Calu3 (cell line): ENCODE results near the gene HSBP1L1. TPM values are rescaled to one million over a fixed set of nuclear protein-coding genes. Genes with fewer than 3 reads are reported as not detected.

Experiments used
- BruUV-seq: library from RNA; stranded (reverse); fragments of 400-500 nt; replicated peaks from 2 replicates; lab custom pipeline; 2021; lab: Mats Ljungman, UMichigan
- CTCF ChIA-PET: fragments of 300-600 bp; sonication (Branson Sonifier 250); formaldehyde crosslinking; loops from one replicate; lab custom pipeline; 2022; ENCODE audit warnings: antibody characterized with exemption; lab: Charles Lee
- DNase-seq: peaks from one replicate; pipeline ENCODE4 v3.0.0; 2022
- H3K27ac Mint-ChIP-seq: one replicate; pipeline ENCODE4 v1.8.0; 2022; ENCODE audit warnings: mixed read lengths; ENCODE audit not compliant: unreplicated experiment
- H3K27me3 Mint-ChIP-seq: one replicate; pipeline ENCODE4 v1.8.0; 2022; ENCODE audit warnings: mixed read lengths; ENCODE audit not compliant: unreplicated experiment
- H3K36me3 Mint-ChIP-seq: one replicate; pipeline ENCODE4 v1.8.0; 2022; ENCODE audit warnings: mild to moderate bottlenecking, moderate library complexity, mixed read lengths; ENCODE audit not compliant: insufficient read depth, unreplicated experiment
- H3K4me1 Mint-ChIP-seq: one replicate; pipeline ENCODE4 v1.8.0; 2022; ENCODE audit warnings: mild to moderate bottlenecking, low read depth, mixed read lengths; ENCODE audit not compliant: unreplicated experiment
- H3K4me3 Mint-ChIP-seq: one replicate; pipeline ENCODE4 v1.8.0; 2022; ENCODE audit warnings: mild to moderate bottlenecking, low read depth, moderate library complexity, mixed read lengths; ENCODE audit not compliant: unreplicated experiment
- H3K9me3 Mint-ChIP-seq: one replicate; pipeline ENCODE4 v1.8.0; 2022; ENCODE audit warnings: low read depth, mixed read lengths; ENCODE audit not compliant: unreplicated experiment
- CTCF ChIP-seq: fragments of 200-600 bp; IDR thresholded peaks from one replicate; pipeline ENCODE4 v1.8.0; 2022; ENCODE audit warnings: antibody characterized with exemption; ENCODE audit not compliant: unreplicated experiment
- intact Hi-C: fragments of 100-400 bp; cut with micrococcal nuclease; formaldehyde crosslinking; loops from one replicate; pipeline ENCODE4 v1.10.0; 2022; ENCODE audit not compliant: unreplicated experiment
- total RNA-seq: library from RNA; stranded (reverse); gene quantifications from 2 replicates; pipeline ENCODE4 v1.2.3, GENCODE V29; 2022

Gene HSBP1L1
- total RNA-seq, 1 experiment from 2014 or later = 18.8 TPM

DNA sequence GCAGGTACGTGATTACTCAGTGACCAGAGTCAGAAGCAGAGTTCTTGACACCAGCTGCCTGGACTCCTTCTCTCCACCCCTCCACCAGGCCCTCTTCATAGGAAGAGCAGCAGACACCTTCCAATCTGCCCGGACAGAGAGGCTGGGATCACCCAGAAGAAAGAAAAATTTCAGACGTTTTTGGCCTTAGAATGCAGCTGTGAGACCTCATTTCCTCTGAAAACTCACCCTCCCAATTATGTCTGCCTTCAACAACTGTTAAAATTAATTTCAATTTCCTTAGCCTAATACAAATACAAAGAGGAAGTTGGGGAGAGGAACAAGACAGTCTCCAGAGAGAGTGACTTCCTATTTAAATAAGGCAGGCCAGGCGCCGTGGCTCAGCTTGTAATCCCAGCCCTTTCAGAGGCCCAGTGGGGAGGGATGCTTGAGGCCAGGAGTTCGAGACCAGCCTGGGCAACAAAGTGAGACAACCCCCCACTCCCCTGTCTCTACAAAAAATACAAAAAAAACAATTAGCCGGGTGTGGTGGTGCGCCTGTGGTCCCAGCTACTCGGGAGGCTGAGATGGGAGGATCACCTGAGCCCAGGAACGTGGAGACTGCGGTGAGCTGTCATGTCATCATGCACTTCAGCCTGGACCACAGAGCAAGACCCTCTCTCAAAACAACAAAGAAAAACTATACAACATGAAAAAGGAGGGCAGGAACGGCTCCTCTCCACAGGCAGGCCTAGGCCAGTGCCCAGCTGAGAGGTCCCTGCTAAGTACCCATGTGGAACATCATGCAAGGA lies 14.6 kb upstream of the HSBP1L1 start:
- no peak for TF ChIP-seq CTCF
- peak overlapping the region; percentile 42 for H3K27ac Mint-ChIP-seq
- H3K36me3 Mint-ChIP-seq = peaks cover 16% of the 10 kb centered on the region
- H3K4me3 Mint-ChIP-seq = peak overlapping the region; percentile 71
- BruUV-seq = TSS peak; percentile 60
- no peaks in the 10 kb centered on the region for H3K27me3 Mint-ChIP-seq
- intact Hi-C loops = no loop called here
- DNase-seq = no peak
- no peaks in the 10 kb centered on the region for H3K4me1 Mint-ChIP-seq
- CTCF ChIA-PET = no interaction called here
- no peaks in the 10 kb centered on the region for H3K9me3 Mint-ChIP-seq

GRCh38 chr18:79950515-79951341 lies 13.7 kb upstream of the HSBP1L1 start:
- peak overlapping the region; percentile 71 for H3K4me3 Mint-ChIP-seq

DNA sequence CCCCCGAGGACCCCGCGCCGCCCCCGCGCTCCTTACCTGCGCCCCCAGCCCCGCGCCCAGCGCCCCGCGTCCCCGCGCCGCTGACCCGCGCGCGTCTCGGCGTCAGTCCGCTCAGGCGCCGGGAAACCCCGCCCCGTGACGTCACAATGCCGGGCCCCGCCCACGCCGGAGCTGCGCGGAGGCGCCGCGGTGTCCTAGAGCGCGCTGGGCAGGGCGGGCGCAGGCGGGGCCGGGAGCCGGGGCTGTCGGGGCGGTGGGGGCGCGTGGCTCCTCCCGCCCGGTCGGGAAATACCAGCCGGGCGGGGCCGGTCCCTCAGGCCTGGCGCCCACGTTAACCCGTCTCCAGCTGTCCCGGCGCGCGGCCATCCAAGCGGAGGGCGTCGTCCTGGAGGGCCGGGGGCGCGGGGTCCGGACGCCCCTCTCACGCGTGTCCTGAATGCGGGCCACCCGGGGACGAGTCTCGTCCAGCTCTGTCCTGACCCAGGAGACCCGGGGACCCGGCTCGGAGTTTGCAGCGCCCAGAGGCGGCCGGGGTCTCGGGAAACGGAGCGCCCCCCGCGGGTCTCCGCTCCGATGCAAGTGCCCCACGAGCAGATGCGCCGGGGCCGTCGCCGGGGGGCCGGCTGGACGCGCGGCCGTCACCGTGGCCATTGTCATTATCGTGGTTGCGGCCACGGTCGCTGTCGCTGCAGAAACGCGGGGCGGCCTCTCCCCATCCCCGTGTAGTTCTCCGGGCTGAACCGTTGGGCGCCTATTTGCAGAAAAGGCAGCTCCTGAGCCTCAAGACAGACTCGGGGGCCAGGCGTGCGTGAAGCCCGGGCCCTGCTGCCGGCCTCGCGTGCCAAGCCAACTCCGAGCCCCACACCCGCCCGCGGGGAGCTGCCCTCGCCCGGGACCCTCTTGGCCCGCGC lies 12.6 kb upstream of the HSBP1L1 start, which contains the start of gene SLC66A2:
Gene SLC66A2, minus strand, starts transcription at position 109 of the 911 bp plus-strand sequence. CDS start 727 bp downstream, outside the sequence.
- no TSS peak for BruUV-seq
- no peaks in the 10 kb centered on the region for H3K9me3 Mint-ChIP-seq
- H3K4me3 Mint-ChIP-seq = peak within 1 kb of the TSS; percentile 71
- no peak for TF ChIP-seq CTCF
- H3K36me3 Mint-ChIP-seq = peaks cover 16% of the 10 kb centered on the region
- CTCF ChIA-PET = no interaction called here
- no peaks in the 10 kb centered on the region for H3K4me1 Mint-ChIP-seq
- intact Hi-C loops = no loop called here
- H3K27ac Mint-ChIP-seq = peak within 1 kb of the TSS; percentile 42
- no peaks in the 10 kb centered on the region for H3K27me3 Mint-ChIP-seq
- DNase-seq = peak; percentile 92

More at GRCh38 chr18:79950515-79951341, 13.7 kb upstream of the HSBP1L1 start:
- Mint-ChIP-seq H3K9me3 (no peaks in the 10 kb centered on the region), H3K36me3 (peaks cover 16% of the 10 kb centered on the region), H3K27me3 (no peaks in the 10 kb centered on the region), H3K4me1 (no peaks in the 10 kb centered on the region), H3K27ac (peak overlapping the region; percentile 42)
- DNase-seq = peak; percentile 23
- no peak for TF ChIP-seq CTCF
- intact Hi-C loops = no loop called here
- no TSS peak for BruUV-seq
- CTCF ChIA-PET = no interaction called here
